Measurements from ENCODE around the gene PAX3. TPM values are rescaled to one million over a fixed set of nuclear protein-coding genes. Genes with fewer than 3 reads are reported as not detected.
A peak's percentile ranks its signal among the peaks of the same experiment; 100 is the strongest.

The PAX3 gene
- total and polyA plus RNA-seq, 4 donors: not detected

DNA sequence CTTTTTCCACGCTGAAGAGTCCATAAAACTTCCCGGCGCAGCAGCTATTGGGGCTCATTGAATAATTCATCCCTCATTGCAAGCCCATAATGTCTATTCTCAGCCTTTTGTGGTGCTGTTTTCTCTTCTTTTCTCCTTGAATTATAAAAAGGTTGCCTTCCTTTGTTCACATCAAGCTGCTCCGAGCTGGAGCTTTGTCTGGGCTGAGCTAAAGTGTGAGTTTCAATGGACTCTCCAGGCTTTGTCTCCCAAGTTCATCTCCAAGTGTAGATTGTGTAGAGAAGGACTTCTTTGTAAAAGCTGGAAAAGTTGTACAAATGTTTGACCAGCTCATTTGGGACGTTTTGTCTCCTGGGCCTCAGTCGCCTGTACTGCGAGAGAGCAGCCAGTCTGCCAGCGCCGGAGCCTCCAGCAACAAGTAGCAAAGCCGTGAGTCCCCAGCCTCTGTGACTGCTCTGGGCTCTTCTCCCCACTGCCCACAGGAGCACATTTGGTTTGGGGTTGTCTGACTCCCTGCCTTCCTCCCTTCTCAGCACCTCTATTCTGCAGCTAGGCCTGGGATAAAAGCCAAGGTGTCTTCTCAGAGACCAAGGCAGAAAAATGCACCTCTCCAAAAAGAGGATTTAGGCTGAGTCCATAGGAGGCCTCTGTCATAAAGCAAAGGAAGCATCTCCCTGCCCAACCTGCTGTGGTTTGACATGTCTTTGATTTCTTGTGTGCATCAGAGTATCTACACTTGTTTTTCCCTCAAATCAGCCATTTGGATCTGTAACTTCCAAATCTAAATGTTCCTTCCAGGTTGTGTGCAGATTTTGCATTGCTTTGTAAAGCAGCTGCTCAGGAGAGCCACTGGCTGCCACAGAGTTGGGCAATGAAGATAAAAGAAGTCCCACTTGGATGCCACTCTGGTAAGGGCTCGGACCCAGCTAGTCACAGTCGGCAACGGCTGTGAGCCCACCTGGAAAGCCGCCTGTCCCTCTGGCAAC, 6.4 kb downstream of the PAX3 start:
- H3K9me3 ChIP-seq (ENCODE audit: control insufficient read depth in 4 of 4, insufficient read depth in 3 of 4, low read length in 3 of 4): peaks cover 0 to 14% (median 0%) of the 10 kb centered on the region in 4 donors
- H3K27ac ChIP-seq (ENCODE audit: low read depth in 1 of 2, low read length in 1 of 2): no peak overlapping the region
- no peak for DNase-seq
- 22 to 26% methylated on average over 14 of the region's 14 CpGs for WGBS, 2 donors
- H3K4me1 ChIP-seq (ENCODE audit: control insufficient read depth in 5 of 5, insufficient read depth in 5 of 5, low read length in 5 of 5): peaks cover 0 to 20% (median 12%) of the 10 kb centered on the region in 5 donors
- no peak overlapping the region for H3K4me3 ChIP-seq
- no peak for ATAC-seq (ENCODE audit: insufficient read depth, low FRiP score)
- H3K36me3 ChIP-seq (ENCODE audit: control insufficient read depth in 4 of 4, insufficient read depth in 4 of 4, low read length in 4 of 4): no peaks in the 10 kb centered on the region
- H3K9ac ChIP-seq (ENCODE audit: insufficient read depth in 1 of 2, low read length in 2 of 2): no peak overlapping the region
- TF ChIP-seq CTCF (IDR thresholded peaks at IDR 0.05; ENCODE audit: control extremely low read depth, extremely low read depth): no peak
- H3K27me3 ChIP-seq (ENCODE audit: control insufficient read depth in 3 of 3, insufficient read depth in 3 of 3, low read length in 2 of 3): peaks cover 10 to 99% (median 92%) of the 10 kb centered on the region in 3 donors

- H3K9ac ChIP-seq (ENCODE audit: insufficient read depth in 1 of 2, low read length in 2 of 2): no peak overlapping the region
- ATAC-seq (ENCODE audit: insufficient read depth, low FRiP score) (no peak), DNase-seq (no peak)
- no peak overlapping the region for H3K4me3 ChIP-seq
- no peak overlapping the region for H3K27ac ChIP-seq (ENCODE audit: low read depth in 1 of 2, low read length in 1 of 2)
- no peak for TF ChIP-seq CTCF (IDR thresholded peaks at IDR 0.05; ENCODE audit: control extremely low read depth, extremely low read depth)
- H3K9me3 ChIP-seq (ENCODE audit: control insufficient read depth in 4 of 4, insufficient read depth in 3 of 4, low read length in 3 of 4): peaks cover 0 to 8% (median 0%) of the 10 kb centered on the region in 4 donors
- 10 to 16% methylated on average over 4 of the region's 4 CpGs for WGBS, 2 donors
- peaks cover 10 to 99% (median 92%) of the 10 kb centered on the region in 3 donors for H3K27me3 ChIP-seq (ENCODE audit: control insufficient read depth in 3 of 3, insufficient read depth in 3 of 3, low read length in 2 of 3)
- no peaks in the 10 kb centered on the region for H3K36me3 ChIP-seq (ENCODE audit: control insufficient read depth in 4 of 4, insufficient read depth in 4 of 4, low read length in 4 of 4)
- peaks cover 0 to 16% (median 8%) of the 10 kb centered on the region in 5 donors for H3K4me1 ChIP-seq (ENCODE audit: control insufficient read depth in 5 of 5, insufficient read depth in 5 of 5, low read length in 5 of 5)
Observed at GRCh38 chr2:222291485-222291841, 7.3 kb downstream of the PAX3 start.

GRCh38 chr2:222290736-222291484, 7.9 kb downstream of the PAX3 start:
- H3K27me3 ChIP-seq (ENCODE audit: control insufficient read depth in 3 of 3, insufficient read depth in 3 of 3, low read length in 2 of 3): peaks cover 10 to 99% (median 92%) of the 10 kb centered on the region in 3 donors
- H3K4me1 ChIP-seq (ENCODE audit: control insufficient read depth in 5 of 5, insufficient read depth in 5 of 5, low read length in 5 of 5): peaks cover 0 to 16% (median 8%) of the 10 kb centered on the region in 5 donors
- ATAC-seq (ENCODE audit: insufficient read depth, low FRiP score): no peak

More at GRCh38 chr2:222290736-222291484, 7.9 kb downstream of the PAX3 start:
- TF ChIP-seq CTCF (IDR thresholded peaks at IDR 0.05; ENCODE audit: control extremely low read depth, extremely low read depth): no peak
- Histone ChIP-seq H3K36me3 (ENCODE audit: control insufficient read depth in 4 of 4, insufficient read depth in 4 of 4, low read length in 4 of 4) (no peaks in the 10 kb centered on the region), H3K27ac (ENCODE audit: low read depth in 1 of 2, low read length in 1 of 2) (no peak overlapping the region), H3K9ac (ENCODE audit: insufficient read depth in 1 of 2, low read length in 2 of 2) (no peak overlapping the region), H3K4me3 (no peak overlapping the region), H3K9me3 (ENCODE audit: control insufficient read depth in 4 of 4, insufficient read depth in 3 of 4, low read length in 3 of 4) (peaks cover 0 to 8% (median 0%) of the 10 kb centered on the region in 4 donors)
- peak; percentile 63 to 67 (median 65) for DNase-seq
- 4% methylated on average over 32 to 45 of the region's 45 CpGs for WGBS, 2 donors
